ENCODE results near the gene CCL26. TPM values are rescaled to one million over a fixed set of nuclear protein-coding genes. Genes with fewer than 3 reads are reported as not detected.
"Not testable (repeated sequence)": the region's sequence is repeated elsewhere in the genome, so short reads cannot be mapped to it uniquely, and the experiment has no call there.

CCL26 gene
- total RNA-seq, 2 experiments from 2014 or later, result not detected

- H3K79me2 ChIP-seq (ENCODE audit: insufficient read depth, low read depth, low read length); H3K9me3 ChIP-seq (ENCODE audit: low read length); DNase-seq (ENCODE audit: low spot score); CTCF ChIA-PET (ENCODE audit: unreplicated experiment); POLR2A ChIA-PET; BruUV-seq (replicated peaks); H2AFZ ChIP-seq (ENCODE audit: low read length); H3K4me1 ChIP-seq (ENCODE audit: insufficient read depth, low read length, poor library complexity, severe bottlenecking); intact Hi-C loops (cut with micrococcal nuclease; ENCODE audit: unreplicated experiment); H3K36me3 ChIP-seq (ENCODE audit: insufficient read depth, low read length); H3K4me3 ChIP-seq (ENCODE audit: low read depth, low read length, poor library complexity, severe bottlenecking); H3K9me2 ChIP-seq (ENCODE audit: insufficient read depth, low read length); H4K20me1 ChIP-seq (ENCODE audit: insufficient read depth, low read length); H3K27ac ChIP-seq (ENCODE audit: low read depth, low read length, poor library complexity, severe bottlenecking); H3K4me2 ChIP-seq (ENCODE audit: low read length): not testable (repeated sequence)
These were observed 8.7 kb upstream of the CCL26 start for GRCh38 chr7:75780647-75781273.

- BruUV-seq (replicated peaks); H3K4me3 ChIP-seq (ENCODE audit: low read depth, low read length, poor library complexity, severe bottlenecking); H3K79me2 ChIP-seq (ENCODE audit: insufficient read depth, low read depth, low read length); H3K36me3 ChIP-seq (ENCODE audit: insufficient read depth, low read length); H3K9me2 ChIP-seq (ENCODE audit: insufficient read depth, low read length); H3K4me2 ChIP-seq (ENCODE audit: low read length); H3K4me1 ChIP-seq (ENCODE audit: insufficient read depth, low read length, poor library complexity, severe bottlenecking); POLR2A ChIA-PET; CTCF ChIA-PET (ENCODE audit: unreplicated experiment); H4K20me1 ChIP-seq (ENCODE audit: insufficient read depth, low read length); intact Hi-C loops (cut with micrococcal nuclease; ENCODE audit: unreplicated experiment); H3K27ac ChIP-seq (ENCODE audit: low read depth, low read length, poor library complexity, severe bottlenecking); DNase-seq (ENCODE audit: low spot score); H3K9me3 ChIP-seq (ENCODE audit: low read length); H2AFZ ChIP-seq (ENCODE audit: low read length): not testable (repeated sequence)
These were observed 7.5 kb upstream of the CCL26 start for GRCh38 chr7:75779516-75779915.

- H3K4me1 ChIP-seq (ENCODE audit: insufficient read depth, low read length, poor library complexity, severe bottlenecking); H3K9me2 ChIP-seq (ENCODE audit: insufficient read depth, low read length); H3K36me3 ChIP-seq (ENCODE audit: insufficient read depth, low read length); POLR2A ChIA-PET; H3K9me3 ChIP-seq (ENCODE audit: low read length); BruUV-seq (replicated peaks); H2AFZ ChIP-seq (ENCODE audit: low read length); DNase-seq (ENCODE audit: low spot score); H3K4me3 ChIP-seq (ENCODE audit: low read depth, low read length, poor library complexity, severe bottlenecking); H3K4me2 ChIP-seq (ENCODE audit: low read length); H3K79me2 ChIP-seq (ENCODE audit: insufficient read depth, low read depth, low read length); H4K20me1 ChIP-seq (ENCODE audit: insufficient read depth, low read length); CTCF ChIA-PET (ENCODE audit: unreplicated experiment); H3K27ac ChIP-seq (ENCODE audit: low read depth, low read length, poor library complexity, severe bottlenecking); intact Hi-C loops (cut with micrococcal nuclease; ENCODE audit: unreplicated experiment): not testable (repeated sequence)
These were observed 7.0 kb upstream of the CCL26 start for GRCh38 chr7:75779035-75779434.

- H3K27ac ChIP-seq (ENCODE audit: low read depth, low read length, poor library complexity, severe bottlenecking), result no peak overlapping the region
- H2AFZ ChIP-seq (ENCODE audit: low read length), result no peak overlapping the region
- intact Hi-C loops (cut with micrococcal nuclease; ENCODE audit: unreplicated experiment), result no loop called here
- BruUV-seq (replicated peaks), result no TSS peak
- no peaks in the 10 kb centered on the region for H4K20me1 ChIP-seq (ENCODE audit: insufficient read depth, low read length)
- no peaks in the 10 kb centered on the region for H3K9me3 ChIP-seq (ENCODE audit: low read length)
- no peaks in the 10 kb centered on the region for H3K4me1 ChIP-seq (ENCODE audit: insufficient read depth, low read length, poor library complexity, severe bottlenecking)
- ChIA-PET CTCF (ENCODE audit: unreplicated experiment) (interaction anchor here (0.6 kb wide), 1 partner anchor 380 kb away, joined by 3 read pairs; no protein-coding TSS in a partner anchor), POLR2A (interaction anchor here (0.6 to 0.7 kb wide), 2 partner anchors 35 to 141 kb away, joined by 5 read pairs; no protein-coding TSS in a partner anchor)
- DNase-seq (ENCODE audit: low spot score), result no peak
- H3K4me3 ChIP-seq (ENCODE audit: low read depth, low read length, poor library complexity, severe bottlenecking), result no peak overlapping the region
- no peaks in the 10 kb centered on the region for H3K9me2 ChIP-seq (ENCODE audit: insufficient read depth, low read length)
- H3K79me2 ChIP-seq (ENCODE audit: insufficient read depth, low read depth, low read length), result no peaks in the 10 kb centered on the region
- no peak overlapping the region for H3K4me2 ChIP-seq (ENCODE audit: low read length)
- H3K36me3 ChIP-seq (ENCODE audit: insufficient read depth, low read length), result no peaks in the 10 kb centered on the region
- TF ChIP-seq CTCF (conservative IDR thresholded peaks at IDR 0.05; ENCODE audit: low read length) (no peak), EZH2phosphoT487 (IDR thresholded peaks at IDR 0.05; ENCODE audit: borderline replicate concordance, low read depth, low read length) (no peak)
These were observed 4.4 kb upstream of the CCL26 start for GRCh38 chr7:75776295-75776971.

- H3K4me2 ChIP-seq (ENCODE audit: low read length); H3K4me1 ChIP-seq (ENCODE audit: insufficient read depth, low read length, poor library complexity, severe bottlenecking); CTCF ChIA-PET (ENCODE audit: unreplicated experiment); POLR2A ChIA-PET; H3K9me3 ChIP-seq (ENCODE audit: low read length); DNase-seq (ENCODE audit: low spot score); H3K9me2 ChIP-seq (ENCODE audit: insufficient read depth, low read length); H4K20me1 ChIP-seq (ENCODE audit: insufficient read depth, low read length); BruUV-seq (replicated peaks); H3K27ac ChIP-seq (ENCODE audit: low read depth, low read length, poor library complexity, severe bottlenecking); H3K4me3 ChIP-seq (ENCODE audit: low read depth, low read length, poor library complexity, severe bottlenecking); H2AFZ ChIP-seq (ENCODE audit: low read length); H3K79me2 ChIP-seq (ENCODE audit: insufficient read depth, low read depth, low read length); H3K36me3 ChIP-seq (ENCODE audit: insufficient read depth, low read length); intact Hi-C loops (cut with micrococcal nuclease; ENCODE audit: unreplicated experiment): not testable (repeated sequence)
These were observed 1.9 kb upstream of the CCL26 start for GRCh38 chr7:75773958-75774357.
